COLO668 (cell line): ENCODE data around the gene KCNIP3.

Experiments used
- DNase-seq: peaks from one replicate; lab custom pipeline; 2025; ENCODE audit not compliant: unreplicated experiment; lab: John Stamatoyannopoulos, UW

KCNIP3 gene

GRCh38 chr2:95294579-95295250 is 2.4 kb upstream of the KCNIP3 start:
- DNase-seq = no peak

GRCh38 chr2:95295376-95295775 is 1.8 kb upstream of the KCNIP3 start:
- DNase-seq = no peak

GRCh38 chr2:95296011-95296410 is 1.1 kb upstream of the KCNIP3 start:
- peak; percentile 25 for DNase-seq

GRCh38 chr2:95297639-95298395 is 670 bp downstream of the KCNIP3 start:
- DNase-seq = peak; percentile 46

- no peak for DNase-seq
Measured at GRCh38 chr2:95298486-95299111, 1.5 kb downstream of the KCNIP3 start.

- DNase-seq = no peak
Measured at GRCh38 chr2:95299961-95300360, 2.8 kb downstream of the KCNIP3 start.

- DNase-seq = peak; percentile 70
Measured at GRCh38 chr2:95300450-95300849, 3.3 kb downstream of the KCNIP3 start.

GRCh38 chr2:95301186-95301585 is 4.0 kb downstream of the KCNIP3 start:
- DNase-seq = no peak

GRCh38 chr2:95301876-95302641 is 4.9 kb downstream of the KCNIP3 start:
- DNase-seq = no peak

- DNase-seq = peak; percentile 65
Measured at GRCh38 chr2:95303191-95303919, 6.2 kb downstream of the KCNIP3 start.

- peak; percentile 67 for DNase-seq
Measured at GRCh38 chr2:95305380-95306061, 8.4 kb downstream of the KCNIP3 start.

GRCh38 chr2:95306336-95306895 is 9.3 kb downstream of the KCNIP3 start:
- peak; percentile 30 for DNase-seq

- DNase-seq = no peak
Measured at GRCh38 chr2:95307036-95307435, 9.9 kb downstream of the KCNIP3 start.

- no peak for DNase-seq
Measured at GRCh38 chr2:95307878-95308277, 10.7 kb downstream of the KCNIP3 start.

- no peak for DNase-seq
Measured at GRCh38 chr2:95308426-95308990, 11.4 kb downstream of the KCNIP3 start.

GRCh38 chr2:95309599-95309998 is 12.5 kb downstream of the KCNIP3 start:
- DNase-seq = no peak

- no peak for DNase-seq
Measured at GRCh38 chr2:95310216-95310615, 13.1 kb downstream of the KCNIP3 start.

- no peak for DNase-seq
Measured at GRCh38 chr2:95310651-95311050, 13.5 kb downstream of the KCNIP3 start.

- DNase-seq = no peak
Measured at GRCh38 chr2:95311815-95312542, 14.8 kb downstream of the KCNIP3 start.
